NB4 (cell line): ENCODE measurements around the gene PPP1R14C.

Source experiments
- POLR2A ChIP-seq: IDR thresholded peaks from 2 replicates; pipeline ENCODE4 v1.6.1; 2011; ENCODE audit warnings: mild to moderate bottlenecking; ENCODE audit not compliant: insufficient read length; ENCODE audit errors: extremely low read depth
- TF ChIP-seq, protein P1 (sequence below): IDR thresholded peaks from one replicate; pipeline ENCODE4 v1.5.1; 2012; ENCODE audit warnings: low read depth, low read length

- TF ChIP-seq, protein P1, sequence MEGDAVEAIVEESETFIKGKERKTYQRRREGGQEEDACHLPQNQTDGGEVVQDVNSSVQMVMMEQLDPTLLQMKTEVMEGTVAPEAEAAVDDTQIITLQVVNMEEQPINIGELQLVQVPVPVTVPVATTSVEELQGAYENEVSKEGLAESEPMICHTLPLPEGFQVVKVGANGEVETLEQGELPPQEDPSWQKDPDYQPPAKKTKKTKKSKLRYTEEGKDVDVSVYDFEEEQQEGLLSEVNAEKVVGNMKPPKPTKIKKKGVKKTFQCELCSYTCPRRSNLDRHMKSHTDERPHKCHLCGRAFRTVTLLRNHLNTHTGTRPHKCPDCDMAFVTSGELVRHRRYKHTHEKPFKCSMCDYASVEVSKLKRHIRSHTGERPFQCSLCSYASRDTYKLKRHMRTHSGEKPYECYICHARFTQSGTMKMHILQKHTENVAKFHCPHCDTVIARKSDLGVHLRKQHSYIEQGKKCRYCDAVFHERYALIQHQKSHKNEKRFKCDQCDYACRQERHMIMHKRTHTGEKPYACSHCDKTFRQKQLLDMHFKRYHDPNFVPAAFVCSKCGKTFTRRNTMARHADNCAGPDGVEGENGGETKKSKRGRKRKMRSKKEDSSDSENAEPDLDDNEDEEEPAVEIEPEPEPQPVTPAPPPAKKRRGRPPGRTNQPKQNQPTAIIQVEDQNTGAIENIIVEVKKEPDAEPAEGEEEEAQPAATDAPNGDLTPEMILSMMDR = no peak
- no peak for TF ChIP-seq POLR2A
Observed at GRCh38 chr6:150209415-150209814, 66.6 kb downstream of the PPP1R14C start.
